Endothelial cell of umbilical vein (primary cell): Measurements from ENCODE around the gene RSPH10B. TPM values are rescaled to one million over a fixed set of nuclear protein-coding genes. Genes with fewer than 3 reads are reported as not detected.
"Not testable (repeated sequence)": the region's sequence is repeated elsewhere in the genome, so short reads cannot be mapped to it uniquely, and the experiment has no call there.

Source experiments
- BruUV-seq: library from RNA; stranded (reverse); fragments of 400-500 nt; replicated peaks from 2 replicates; lab custom pipeline; 2021; lab: Mats Ljungman, UMichigan
- CTCF ChIA-PET: fragments of 300-600, 350-600 bp; sonication (Branson Sonifier 250); formaldehyde crosslinking; loops from one replicate; lab custom pipeline; 2021; ENCODE audit warnings: antibody characterized with exemption, inconsistent platforms; lab: Charles Lee
- POLR2A ChIA-PET: fragments of 300-600, 350-600 bp; sonication (Branson Sonifier 250); formaldehyde crosslinking; loops from one replicate; lab custom pipeline; 2021; ENCODE audit warnings: antibody characterized with exemption, inconsistent platforms; lab: Charles Lee
- DNase-seq: peaks from one replicate; pipeline ENCODE4 v3.0.0-alpha.2; 2011; ENCODE audit warnings: low read depth, low spot score
- FAIRE-seq: peaks from 2 replicates; lab custom pipeline; 2011; peaks lifted over from hg19 to GRCh38; lab: Jason Lieb, UNC
- H2AFZ ChIP-seq: 2 replicates; pipeline ENCODE4 v1.6.0; 2012; ENCODE audit warnings: low read depth, low read length, control low read depth, inconsistent platforms
- H3K27ac ChIP-seq: 2 replicates; pipeline ENCODE4 v1.5.1; 2011; ENCODE audit warnings: low read depth, mild to moderate bottlenecking, control low read depth, low read length, moderate library complexity; ENCODE audit not compliant: insufficient read depth
- H3K27me3 ChIP-seq, 2 experiments: 2 replicates each; pipeline versions ENCODE4 v1.6.0 to v1.6.1; 2011; ENCODE audit warnings: low read length in 2 of 2, mixed read lengths in 1 of 2; ENCODE audit not compliant: control insufficient read depth in 2 of 2, insufficient read depth in 2 of 2
- H3K36me3 ChIP-seq, 2 experiments: 2 replicates in 1 of 2; 3 replicates in 1 of 2; pipeline ENCODE4 v1.5.1; 2011; ENCODE audit warnings: low read length in 2 of 2, mild to moderate bottlenecking in 1 of 2, moderate library complexity in 1 of 2; ENCODE audit not compliant: control insufficient read depth in 2 of 2, insufficient read depth in 2 of 2; ENCODE audit errors: extremely low read depth in 1 of 2
- H3K4me1 ChIP-seq: 3 replicates; pipeline ENCODE4 v1.5.1; 2011; ENCODE audit warnings: mild to moderate bottlenecking, low read length; ENCODE audit not compliant: control insufficient read depth, insufficient read depth; ENCODE audit errors: extremely low read depth
- H3K4me2 ChIP-seq: 2 replicates; pipeline ENCODE4 v1.6.1; 2011; ENCODE audit warnings: low read length, control low read depth, mixed read lengths; ENCODE audit not compliant: insufficient read depth
- H3K4me3 ChIP-seq, 3 experiments: fragments of 200-600 bp in 1 of 3; sonication (generic), shearing (Covaris generic) in 1 of 3; replicated peaks in 1 of 3; 2 replicates each; pipeline ENCODE4 v1.5.1; 2011 to 2016; ENCODE audit warnings: control low read depth in 3 of 3, low read length in 3 of 3, mild to moderate bottlenecking in 2 of 3, inconsistent platforms in 1 of 3, low read depth in 1 of 3, moderate library complexity in 1 of 3; ENCODE audit not compliant: insufficient read depth in 1 of 3
- H3K79me2 ChIP-seq: 2 replicates; pipeline ENCODE4 v1.6.0; 2012; ENCODE audit warnings: low read length, inconsistent platforms; ENCODE audit not compliant: control insufficient read depth, insufficient read depth
- H3K9ac ChIP-seq: replicated peaks from 2 replicates; pipeline ENCODE3; 2011; ENCODE audit warnings: low read length, control low read depth; ENCODE audit not compliant: insufficient read depth; ENCODE audit errors: extremely low read depth
- H3K9me1 ChIP-seq: replicated peaks from 3 replicates; pipeline ENCODE4 v1.6.0; 2011; ENCODE audit warnings: mild to moderate bottlenecking, low read length; ENCODE audit not compliant: control insufficient read depth, insufficient read depth; ENCODE audit errors: extremely low read depth
- H3K9me3 ChIP-seq: replicated peaks from 2 replicates; pipeline ENCODE4 v1.5.1; 2012; ENCODE audit warnings: low read length, inconsistent platforms; ENCODE audit not compliant: control insufficient read depth, insufficient read depth
- H4K20me1 ChIP-seq: replicated peaks from 2 replicates; pipeline ENCODE3; 2011; ENCODE audit warnings: mild to moderate bottlenecking, low read length; ENCODE audit not compliant: control insufficient read depth, insufficient read depth; ENCODE audit errors: extremely low read depth
- CTCF ChIP-seq, 2 donors: IDR thresholded peaks; 1 replicate in 1 of 2; 2 replicates in 1 of 2; pipeline ENCODE4 v1.5.1; 2011; ENCODE audit warnings: low read length in 2 of 2, mild to moderate bottlenecking in 2 of 2, moderate library complexity in 2 of 2, control low read depth in 1 of 2, inconsistent platforms in 1 of 2, low read depth in 1 of 2; ENCODE audit not compliant: insufficient read depth in 1 of 2; ENCODE audit errors: extremely low read depth in 1 of 2
- GATA2 ChIP-seq: IDR thresholded peaks from 2 replicates; pipeline ENCODE4 v1.7.0; 2011; ENCODE audit warnings: low read depth, mild to moderate bottlenecking, moderate library complexity, mixed read lengths, low read length; ENCODE audit not compliant: insufficient read length, insufficient read depth
- JUN ChIP-seq: IDR thresholded peaks from 2 replicates; pipeline ENCODE4 v1.6.1; 2011; ENCODE audit warnings: borderline replicate concordance, low read depth; ENCODE audit not compliant: insufficient read length, insufficient read depth
- MAX ChIP-seq: IDR thresholded peaks from 2 replicates; pipeline ENCODE4 v1.6.1; 2011; ENCODE audit not compliant: insufficient read depth, insufficient read length
- MYC ChIP-seq: IDR thresholded peaks from one replicate; pipeline ENCODE4 v1.6.1; 2011; ENCODE audit warnings: mild to moderate bottlenecking, low read depth, low read length
- POLR2A ChIP-seq: IDR thresholded peaks from 2 replicates; pipeline ENCODE4 v1.6.1; 2012; ENCODE audit warnings: low read depth, mild to moderate bottlenecking, control low read depth, low read length
- POLR2AphosphoS5 ChIP-seq: IDR thresholded peaks from 2 replicates; pipeline ENCODE4 v1.6.1; 2012; ENCODE audit warnings: low read depth, mild to moderate bottlenecking, control low read depth, low read length, moderate library complexity; ENCODE audit not compliant: insufficient read depth
- dilution Hi-C: fragments of 300-500 bp; cut with MboI; formaldehyde crosslinking; loops from one replicate; pipeline ENCODE4 v1.15.0; 2019; ENCODE audit warnings: low sequenced_read_pairs; ENCODE audit not compliant: extremely low pct_ligation_motif_present
- intact Hi-C: fragments of 100-400 bp; cut with micrococcal nuclease; formaldehyde crosslinking; loops from one replicate; pipeline ENCODE4 v1.10.0; 2022
- polyA plus RNA-seq, 4 experiments: library from polyadenylated mRNA; depleted of rRNA in 3 of 4; stranded (reverse) in 3 of 4; unstranded in 1 of 4; fragments of >200 nt; gene quantifications; 2 replicates each; pipeline versions ENCODE4 v1.2.1 to v1.2.3, GENCODE V29; 2011 to 2012; ENCODE audit warnings: missing spikeins in 1 of 4
- total RNA-seq: library from RNA; stranded (reverse); gene quantifications from 2 replicates; pipeline ENCODE4 v1.2.3, GENCODE V29; 2021

Gene RSPH10B
- total and polyA plus RNA-seq, 2 donors (not counting 3 experiments of a cell fraction or from before 2014, with no cell fraction given), result 0.15 to 0.29 TPM

- H3K4me2 ChIP-seq, H3K27me3 ChIP-seq, FAIRE-seq, H3K9me3 ChIP-seq, H3K27ac ChIP-seq, dilution Hi-C loops, H3K36me3 ChIP-seq, H3K9ac ChIP-seq, H3K4me1 ChIP-seq, DNase-seq, H2AFZ ChIP-seq, H4K20me1 ChIP-seq, intact Hi-C loops, H3K9me1 ChIP-seq, BruUV-seq, POLR2A ChIA-PET: not testable (repeated sequence)
- H3K79me2 ChIP-seq, result peaks cover 38% of the 10 kb centered on the region
- CTCF ChIA-PET, result interaction anchor here (1.9 to 4.0 kb wide), 2 partner anchors 13 to 154 kb away, joined by 5 to 29 read pairs; no protein-coding TSS in a partner anchor
- peak overlapping the region in 1 of 3 experiments; percentile 45 for H3K4me3 ChIP-seq
Measured at GRCh38 chr7:6010370-6010769, 39.9 kb upstream of the RSPH10B start.

- intact Hi-C loops (no loop called here), dilution Hi-C loops (no loop called here)
- DNase-seq, result peak; percentile 99
- H3K9me3 ChIP-seq, result no peaks in the 10 kb centered on the region
- H3K9ac ChIP-seq, result peak within 1 kb of the TSS; percentile 77
- H3K4me3 ChIP-seq, result peak within 1 kb of the TSS; percentile 27 to 83 (median 71)
- H3K27ac ChIP-seq, result peak within 1 kb of the TSS; percentile 56
- TSS peak; percentile 74 for BruUV-seq
- no peaks in the 10 kb centered on the region for H3K27me3 ChIP-seq
- peak; percentile 91 for FAIRE-seq
- CTCF ChIA-PET, result interaction anchor here (0.8 to 4.0 kb wide), 5 partner anchors 11 to 152 kb away, joined by 3 to 29 read pairs (median 4); no protein-coding TSS in a partner anchor
- no peaks in the 10 kb centered on the region for H4K20me1 ChIP-seq
- POLR2A ChIA-PET, result interaction anchor here (0.6 kb wide), 2 partner anchors 48 to 132 kb away, joined by 4 to 6 read pairs; no protein-coding TSS in a partner anchor
- H3K4me1 ChIP-seq, result peaks cover 5% of the 10 kb centered on the region
- no peaks in the 10 kb centered on the region for H3K9me1 ChIP-seq
- H3K36me3 ChIP-seq, result peaks cover 0 to 2% of the 10 kb centered on the region in 2 experiments
- H3K4me2 ChIP-seq, result peak within 1 kb of the TSS; percentile 75
- TF ChIP-seq MYC (peak; percentile 61), POLR2AphosphoS5 (peak; percentile 79), POLR2A (peak; percentile 93), CTCF (IDR thresholded peaks at IDR 0.05; ENCODE audit: extremely low read depth in 1 of 2, insufficient read depth in 1 of 2, low read depth in 1 of 2, low read length in 2 of 2) (peak in 1 of 2 donors; percentile 26), MAX (peak; percentile 87), JUN (no peak), GATA2 (no peak)
- H2AFZ ChIP-seq, result peak within 1 kb of the TSS; percentile 93
- peaks cover 38% of the 10 kb centered on the region for H3K79me2 ChIP-seq
Measured at GRCh38 chr7:6008668-6009611, 38.5 kb upstream of the RSPH10B start, which contains the start of the genes AIMP2 and PMS2. Gene AIMP2, plus strand, starts transcription at chr7:6009272. Its CDS starts 92 bp downstream, at chr7:6009364. Gene PMS2, minus strand, starts transcription at chr7:6009049. Its CDS starts 30 bp downstream, at chr7:6009019.
